ENCODE measurements around the gene GRB10. TPM values are rescaled to one million over a fixed set of nuclear protein-coding genes. Genes with fewer than 3 reads are reported as not detected.

Gene GRB10
- total RNA-seq, 1 experiment from 2014 or later = 38.3 TPM

DNA sequence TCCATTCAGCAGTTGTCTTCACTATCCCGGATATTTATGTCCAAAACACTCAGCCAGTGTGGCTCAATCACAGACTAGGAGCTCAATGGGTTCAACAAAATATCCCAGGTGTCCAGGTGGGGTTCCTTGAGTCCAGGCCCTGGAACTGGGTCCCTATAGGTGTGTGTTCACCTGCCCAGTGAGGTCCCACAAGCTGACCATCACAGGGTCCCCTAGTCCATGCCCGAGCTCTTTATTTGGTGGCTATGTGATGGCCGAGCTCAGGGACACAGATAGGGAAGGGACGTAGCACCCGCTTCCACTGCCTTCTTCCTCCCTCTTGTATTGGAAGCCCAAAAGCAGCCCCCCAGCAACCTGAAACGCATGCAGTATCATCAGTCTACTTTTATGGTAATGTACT lies 138.6 kb downstream of the GRB10 start:
- ChIA-PET POLR2A (no interaction called here), CTCF (no interaction called here)
- DNase-seq (ENCODE audit: low read depth, low spot score) (no peak), ATAC-seq (no peak)
- in situ Hi-C loops (cut with HindIII; ENCODE audit: low pct_unique_long_range_greater_than_20kb, low sequenced_read_pairs) = no loop called here
- intact Hi-C loops (cut with micrococcal nuclease; ENCODE audit: unreplicated experiment) = no loop called here
- Histone ChIP-seq H3K9me3 (ENCODE audit: control insufficient read depth, insufficient read depth, low read depth, low read length) (no peaks in the 10 kb centered on the region), H3K4me1 (ENCODE audit: control insufficient read depth, insufficient read depth, low read length) (no peaks in the 10 kb centered on the region), H3K36me3 (ENCODE audit: control insufficient read depth, insufficient read depth, low read length) (no peaks in the 10 kb centered on the region), H3K27me3 (ENCODE audit: control insufficient read depth, insufficient read depth, low read length) (no peaks in the 10 kb centered on the region), H3K27ac (ENCODE audit: low read length) (no peak overlapping the region), H3K4me3 (ENCODE audit: low read depth in 2 of 2, low read length in 2 of 2) (no peak overlapping the region)
- TF ChIP-seq, protein P1, sequence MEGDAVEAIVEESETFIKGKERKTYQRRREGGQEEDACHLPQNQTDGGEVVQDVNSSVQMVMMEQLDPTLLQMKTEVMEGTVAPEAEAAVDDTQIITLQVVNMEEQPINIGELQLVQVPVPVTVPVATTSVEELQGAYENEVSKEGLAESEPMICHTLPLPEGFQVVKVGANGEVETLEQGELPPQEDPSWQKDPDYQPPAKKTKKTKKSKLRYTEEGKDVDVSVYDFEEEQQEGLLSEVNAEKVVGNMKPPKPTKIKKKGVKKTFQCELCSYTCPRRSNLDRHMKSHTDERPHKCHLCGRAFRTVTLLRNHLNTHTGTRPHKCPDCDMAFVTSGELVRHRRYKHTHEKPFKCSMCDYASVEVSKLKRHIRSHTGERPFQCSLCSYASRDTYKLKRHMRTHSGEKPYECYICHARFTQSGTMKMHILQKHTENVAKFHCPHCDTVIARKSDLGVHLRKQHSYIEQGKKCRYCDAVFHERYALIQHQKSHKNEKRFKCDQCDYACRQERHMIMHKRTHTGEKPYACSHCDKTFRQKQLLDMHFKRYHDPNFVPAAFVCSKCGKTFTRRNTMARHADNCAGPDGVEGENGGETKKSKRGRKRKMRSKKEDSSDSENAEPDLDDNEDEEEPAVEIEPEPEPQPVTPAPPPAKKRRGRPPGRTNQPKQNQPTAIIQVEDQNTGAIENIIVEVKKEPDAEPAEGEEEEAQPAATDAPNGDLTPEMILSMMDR (IDR thresholded peaks at IDR 0.05) = no peak
- TF ChIP-seq SIN3A (IDR thresholded peaks at IDR 0.05; ENCODE audit: borderline replicate concordance, insufficient read depth, low read depth, low read length) (no peak), TCF7L2 (IDR thresholded peaks at IDR 0.05; ENCODE audit: low read depth, low read length) (no peak), POLR2AphosphoS5 (IDR thresholded peaks at IDR 0.05; ENCODE audit: low read depth, low read length) (no peak)
- TF ChIP-seq, protein P2, sequence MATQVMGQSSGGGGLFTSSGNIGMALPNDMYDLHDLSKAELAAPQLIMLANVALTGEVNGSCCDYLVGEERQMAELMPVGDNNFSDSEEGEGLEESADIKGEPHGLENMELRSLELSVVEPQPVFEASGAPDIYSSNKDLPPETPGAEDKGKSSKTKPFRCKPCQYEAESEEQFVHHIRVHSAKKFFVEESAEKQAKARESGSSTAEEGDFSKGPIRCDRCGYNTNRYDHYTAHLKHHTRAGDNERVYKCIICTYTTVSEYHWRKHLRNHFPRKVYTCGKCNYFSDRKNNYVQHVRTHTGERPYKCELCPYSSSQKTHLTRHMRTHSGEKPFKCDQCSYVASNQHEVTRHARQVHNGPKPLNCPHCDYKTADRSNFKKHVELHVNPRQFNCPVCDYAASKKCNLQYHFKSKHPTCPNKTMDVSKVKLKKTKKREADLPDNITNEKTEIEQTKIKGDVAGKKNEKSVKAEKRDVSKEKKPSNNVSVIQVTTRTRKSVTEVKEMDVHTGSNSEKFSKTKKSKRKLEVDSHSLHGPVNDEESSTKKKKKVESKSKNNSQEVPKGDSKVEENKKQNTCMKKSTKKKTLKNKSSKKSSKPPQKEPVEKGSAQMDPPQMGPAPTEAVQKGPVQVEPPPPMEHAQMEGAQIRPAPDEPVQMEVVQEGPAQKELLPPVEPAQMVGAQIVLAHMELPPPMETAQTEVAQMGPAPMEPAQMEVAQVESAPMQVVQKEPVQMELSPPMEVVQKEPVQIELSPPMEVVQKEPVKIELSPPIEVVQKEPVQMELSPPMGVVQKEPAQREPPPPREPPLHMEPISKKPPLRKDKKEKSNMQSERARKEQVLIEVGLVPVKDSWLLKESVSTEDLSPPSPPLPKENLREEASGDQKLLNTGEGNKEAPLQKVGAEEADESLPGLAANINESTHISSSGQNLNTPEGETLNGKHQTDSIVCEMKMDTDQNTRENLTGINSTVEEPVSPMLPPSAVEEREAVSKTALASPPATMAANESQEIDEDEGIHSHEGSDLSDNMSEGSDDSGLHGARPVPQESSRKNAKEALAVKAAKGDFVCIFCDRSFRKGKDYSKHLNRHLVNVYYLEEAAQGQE (IDR thresholded peaks at IDR 0.05; ENCODE audit: insufficient read depth in 1 of 2, low read depth in 2 of 2, low read length in 1 of 2) = no peak
- no TSS peak for BruUV-seq (replicated peaks)

DNA sequence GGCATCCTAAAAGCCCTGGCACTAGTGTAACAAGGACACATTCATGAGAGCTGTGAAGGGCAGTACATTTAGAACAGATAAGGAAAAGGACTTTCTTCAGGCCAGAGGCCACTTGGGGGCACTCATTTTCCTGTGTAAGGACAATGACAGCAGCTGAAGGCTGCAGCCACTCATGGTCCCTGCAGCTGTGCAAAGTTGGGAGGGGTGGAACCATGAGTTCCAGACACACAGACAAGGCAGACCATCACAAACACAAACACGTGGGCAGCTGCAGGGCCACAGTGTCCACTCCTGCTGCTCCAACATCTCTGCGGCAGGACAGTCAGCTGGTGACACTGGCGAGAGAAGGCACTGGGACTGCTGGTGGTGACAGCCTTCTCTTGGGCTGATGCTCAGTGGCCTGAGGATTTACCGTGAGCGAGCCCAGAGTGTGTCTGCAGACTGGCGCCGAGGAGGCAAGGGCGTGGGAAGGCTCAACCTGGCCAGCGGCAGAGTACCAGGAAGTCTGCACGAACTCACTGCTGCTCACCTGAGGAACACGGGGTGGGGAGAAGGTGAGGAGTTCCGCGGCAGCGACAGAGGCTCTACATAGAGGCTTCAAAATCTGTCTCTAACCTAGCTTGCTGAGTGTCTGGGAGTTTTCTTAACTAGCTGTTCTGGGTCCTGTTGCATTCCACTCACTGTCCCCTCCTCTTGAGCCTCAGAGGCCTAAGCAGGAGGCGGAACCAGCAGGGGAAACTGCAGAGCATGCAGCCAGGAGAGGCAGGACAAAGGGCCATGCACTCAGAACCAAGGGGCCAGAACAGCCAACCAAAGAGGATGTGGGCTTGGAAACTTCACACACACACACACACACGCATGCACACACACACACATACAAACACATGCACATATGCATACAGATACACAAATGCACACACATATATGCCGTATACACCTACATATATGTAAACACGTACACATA lies 141.0 kb downstream of the GRB10 start:
- Histone ChIP-seq H3K9me3 (ENCODE audit: control insufficient read depth, insufficient read depth, low read depth, low read length) (no peaks in the 10 kb centered on the region), H3K4me1 (ENCODE audit: control insufficient read depth, insufficient read depth, low read length) (no peaks in the 10 kb centered on the region), H3K27me3 (ENCODE audit: control insufficient read depth, insufficient read depth, low read length) (no peaks in the 10 kb centered on the region), H3K4me3 (ENCODE audit: low read depth in 2 of 2, low read length in 2 of 2) (no peak overlapping the region), H3K27ac (ENCODE audit: low read length) (no peak overlapping the region), H3K36me3 (ENCODE audit: control insufficient read depth, insufficient read depth, low read length) (no peaks in the 10 kb centered on the region)
- ATAC-seq (no peak), DNase-seq (ENCODE audit: low read depth, low spot score) (no peak)
- ChIA-PET POLR2A (no interaction called here), CTCF (no interaction called here)
- BruUV-seq (replicated peaks) = no TSS peak
- TF ChIP-seq, protein P1 (IDR thresholded peaks at IDR 0.05) = no peak
- TF ChIP-seq SIN3A (IDR thresholded peaks at IDR 0.05; ENCODE audit: borderline replicate concordance, insufficient read depth, low read depth, low read length) (no peak), TCF7L2 (IDR thresholded peaks at IDR 0.05; ENCODE audit: low read depth, low read length) (no peak), POLR2AphosphoS5 (IDR thresholded peaks at IDR 0.05; ENCODE audit: low read depth, low read length) (no peak)
- TF ChIP-seq, protein P2 (IDR thresholded peaks at IDR 0.05; ENCODE audit: insufficient read depth in 1 of 2, low read depth in 2 of 2, low read length in 1 of 2) = no peak
- in situ Hi-C loops (cut with HindIII; ENCODE audit: low pct_unique_long_range_greater_than_20kb, low sequenced_read_pairs) (no loop called here), intact Hi-C loops (cut with micrococcal nuclease; ENCODE audit: unreplicated experiment) (no loop called here)
